NCI-H345 treated with DMSO at 0.1 percent for 48 hours (cell line): ENCODE data around the gene GTPBP1.

Experiments
- DNase-seq: peaks from one replicate; lab custom pipeline; 2025; ENCODE audit not compliant: unreplicated experiment; lab: John Stamatoyannopoulos, UW

The GTPBP1 gene

GRCh38 chr22:38739300-38740055, 33.7 kb downstream of the GTPBP1 start:
- no peak for DNase-seq

- no peak for DNase-seq
Observed at GRCh38 chr22:38740116-38740723, 34.5 kb downstream of the GTPBP1 start.

- no peak for DNase-seq
Observed at GRCh38 chr22:38740754-38741153, 35.0 kb downstream of the GTPBP1 start.

GRCh38 chr22:38741166-38741565, 35.4 kb downstream of the GTPBP1 start:
- no peak for DNase-seq

GRCh38 chr22:38741576-38741975, 35.8 kb downstream of the GTPBP1 start:
- DNase-seq = no peak

- no peak for DNase-seq
Observed at GRCh38 chr22:38742176-38742942, 36.6 kb downstream of the GTPBP1 start.

GRCh38 chr22:38744981-38745380, 39.2 kb downstream of the GTPBP1 start:
- no peak for DNase-seq

GRCh38 chr22:38745676-38746460, 40.1 kb downstream of the GTPBP1 start:
- no peak for DNase-seq

- DNase-seq = no peak
Observed at GRCh38 chr22:38748487-38749136, 42.9 kb downstream of the GTPBP1 start.

- no peak for DNase-seq
Observed at GRCh38 chr22:38750104-38750503, 44.4 kb downstream of the GTPBP1 start.

- no peak for DNase-seq
Observed at GRCh38 chr22:38750638-38751037, 44.9 kb downstream of the GTPBP1 start.

GRCh38 chr22:38751066-38751421, 45.3 kb downstream of the GTPBP1 start:
- DNase-seq = no peak

GRCh38 chr22:38751422-38752346, 45.9 kb downstream of the GTPBP1 start:
- no peak for DNase-seq

GRCh38 chr22:38753948-38754750, 48.4 kb downstream of the GTPBP1 start:
- no peak for DNase-seq

- no peak for DNase-seq
Observed at GRCh38 chr22:38754751-38755154, 49.0 kb downstream of the GTPBP1 start.

GRCh38 chr22:38755155-38755910, 49.6 kb downstream of the GTPBP1 start:
- DNase-seq = no peak

- DNase-seq = peak; percentile 40
Observed at GRCh38 chr22:38755911-38756532, 50.3 kb downstream of the GTPBP1 start, which contains the start of gene SUN2. Gene SUN2 (minus strand): TSS chr22:38755998. CDS start chr22:38752628, 3,370 bp downstream.
